GM12801 (cell line): ENCODE measurements around the gene SURF1.

ENCODE experiments used
- CTCF ChIP-seq: IDR thresholded peaks from one replicate; pipeline ENCODE4 v1.5.1; 2011; ENCODE audit warnings: control low read depth; ENCODE audit not compliant: insufficient read length; ENCODE audit errors: extremely low read depth

Gene SURF1

DNA sequence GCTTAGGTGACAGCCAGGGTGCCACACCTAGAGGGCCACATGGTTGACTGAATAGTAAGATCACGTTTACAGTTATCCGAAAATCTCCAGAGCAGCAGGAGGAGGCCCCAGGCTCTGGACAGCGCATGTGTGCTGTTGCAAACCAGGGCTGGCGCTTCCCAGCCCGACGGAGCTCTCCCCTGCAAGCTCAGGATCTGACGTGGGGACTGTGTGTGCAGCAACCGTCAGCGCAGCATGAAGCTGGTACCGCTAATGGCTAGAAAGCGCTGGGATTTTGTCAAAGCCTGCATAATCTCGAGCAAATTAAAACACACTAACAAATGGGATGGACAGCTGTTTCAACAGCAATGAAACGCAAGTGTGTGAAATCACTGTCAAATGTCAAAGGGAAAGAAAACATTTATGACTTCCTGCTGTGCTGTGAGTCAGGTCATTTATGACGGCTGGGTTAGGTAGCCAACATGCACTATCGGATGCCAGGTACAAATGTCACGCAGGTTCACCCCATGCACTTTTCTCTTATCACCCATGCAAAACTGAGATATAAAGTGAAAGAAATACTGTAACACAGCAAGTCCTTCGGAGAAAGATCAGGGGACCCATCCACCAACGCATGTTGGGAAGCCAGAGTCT lies 12.1 kb upstream of the SURF1 start:
- TF ChIP-seq CTCF, result no peak

- TF ChIP-seq CTCF, result no peak
Measured at GRCh38 chr9:133367778-133368177, 11.5 kb upstream of the SURF1 start.

DNA sequence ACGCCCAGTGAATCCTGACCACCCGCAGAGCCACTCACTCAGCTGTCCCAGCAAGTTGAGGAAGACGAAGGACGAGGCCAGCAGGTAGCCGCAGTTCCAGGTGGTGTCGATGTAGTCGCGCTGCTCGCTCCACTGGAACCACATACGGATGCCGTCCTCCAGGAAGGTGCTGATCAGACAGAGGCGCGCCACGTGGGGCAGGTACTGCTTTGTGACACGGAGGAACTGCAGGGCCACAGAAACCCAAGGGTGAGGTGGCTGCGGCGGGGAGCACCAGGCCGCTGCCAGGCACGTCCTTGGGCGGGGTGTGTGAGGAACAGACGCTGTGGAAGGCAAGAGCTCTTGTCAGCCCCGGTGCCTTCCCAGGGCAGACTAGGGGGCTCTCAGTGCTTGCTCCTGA lies 10.9 kb upstream of the SURF1 start:
- TF ChIP-seq CTCF, result no peak

GRCh38 chr9:133366435-133366834 lies 10.1 kb upstream of the SURF1 start:
- no peak for TF ChIP-seq CTCF

GRCh38 chr9:133362359-133363044 lies 6.2 kb upstream of the SURF1 start:
- no peak for TF ChIP-seq CTCF

DNA sequence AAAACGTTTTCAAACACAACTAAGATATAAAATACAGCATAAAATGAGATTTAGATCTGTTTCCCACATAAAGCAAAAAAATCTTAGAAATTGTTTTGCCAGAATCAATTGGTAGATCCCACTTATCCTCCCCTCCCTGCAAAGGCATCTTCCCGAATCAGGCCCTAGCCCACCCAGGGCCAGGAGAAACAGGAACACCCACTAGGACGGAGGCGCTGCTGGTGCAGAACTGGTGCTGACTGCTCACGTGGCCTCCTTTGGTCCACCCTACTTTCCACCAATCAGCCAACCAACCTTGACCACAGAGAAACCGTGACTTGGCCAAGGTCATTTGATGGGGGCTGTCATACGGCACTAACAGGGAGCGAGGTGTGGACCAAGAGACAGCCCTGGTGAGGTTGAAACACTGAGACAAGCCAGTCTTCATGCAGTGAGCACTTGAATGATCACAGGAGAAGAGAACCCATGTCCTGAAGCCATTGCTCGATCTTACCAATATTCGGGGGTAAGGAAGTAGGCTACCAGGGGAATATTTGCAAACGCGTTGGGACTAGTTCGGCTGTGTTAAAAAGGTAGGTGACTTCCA lies 5.3 kb upstream of the SURF1 start:
- TF ChIP-seq CTCF, result no peak

DNA sequence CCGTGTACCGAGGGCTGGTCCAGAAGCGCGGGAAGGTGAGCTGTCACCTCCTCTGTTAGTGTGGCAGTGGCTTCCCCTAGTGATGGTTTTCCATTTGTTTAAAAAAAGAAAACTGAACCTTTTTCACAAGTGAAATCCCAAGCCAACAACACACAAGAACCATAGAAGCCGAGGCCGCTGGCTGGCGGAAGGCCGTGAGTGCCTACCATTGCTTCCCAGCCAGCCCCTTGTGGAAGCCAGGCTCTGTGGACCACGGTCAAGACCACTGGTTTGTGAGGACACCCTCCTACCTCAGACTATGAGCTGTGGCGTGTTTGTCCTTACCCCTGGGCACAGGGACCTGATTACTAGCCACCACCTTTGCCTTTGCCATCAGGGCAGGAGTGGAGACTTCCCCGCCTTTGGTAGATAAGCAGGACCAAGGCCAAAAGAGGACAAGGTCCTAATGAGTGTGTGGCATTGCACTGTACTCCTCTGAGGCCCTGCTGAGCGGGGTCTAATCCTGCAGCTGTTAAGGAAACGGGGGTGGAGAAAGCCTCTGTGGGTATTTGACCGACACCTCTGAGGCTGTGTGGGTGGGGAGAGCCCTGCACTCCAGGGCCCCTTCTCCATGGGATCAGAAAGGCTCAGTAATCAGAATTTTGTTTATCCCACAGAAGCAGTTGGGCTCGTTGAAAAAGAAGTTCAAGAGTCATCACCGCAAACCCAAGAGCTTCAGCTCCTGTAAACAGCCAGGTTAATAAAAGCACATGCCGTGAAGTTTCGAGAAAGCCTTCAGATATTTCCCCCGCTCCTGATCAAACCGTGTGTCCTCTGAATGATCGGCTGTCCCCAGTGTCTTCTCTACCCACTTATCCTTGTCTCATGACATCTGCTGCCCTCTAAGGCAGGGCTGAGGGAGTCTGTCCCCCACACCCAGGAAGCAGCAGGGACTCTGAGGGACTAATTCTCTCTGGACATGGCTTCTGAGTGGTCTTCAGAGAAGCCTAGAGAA lies 4.4 kb upstream of the SURF1 start:
- no peak for TF ChIP-seq CTCF
